ENCODE data around the gene ADSS1.

The ADSS1 gene

DNA sequence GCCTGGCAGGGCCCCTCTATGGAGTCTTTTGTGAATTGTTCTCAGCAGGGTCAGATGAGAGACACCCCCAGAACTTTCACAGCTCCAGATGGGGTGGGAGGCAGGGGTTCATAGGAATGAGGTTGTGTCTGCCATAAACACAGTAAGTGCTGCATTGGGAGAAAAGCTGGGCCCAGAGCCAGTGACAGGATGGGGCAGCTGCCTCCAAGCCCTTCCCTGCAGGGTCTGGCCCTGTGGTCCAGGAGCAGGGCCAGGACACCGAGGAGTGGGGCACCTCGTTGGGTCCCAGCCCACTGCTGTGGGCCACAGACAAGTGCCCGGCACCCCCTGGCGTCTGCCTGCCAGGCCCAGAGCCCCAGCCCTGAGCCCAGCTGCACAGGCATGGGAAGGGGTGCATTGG, 21.4 kb upstream of the ADSS1 start:
- TF ChIP-seq, protein P1, sequence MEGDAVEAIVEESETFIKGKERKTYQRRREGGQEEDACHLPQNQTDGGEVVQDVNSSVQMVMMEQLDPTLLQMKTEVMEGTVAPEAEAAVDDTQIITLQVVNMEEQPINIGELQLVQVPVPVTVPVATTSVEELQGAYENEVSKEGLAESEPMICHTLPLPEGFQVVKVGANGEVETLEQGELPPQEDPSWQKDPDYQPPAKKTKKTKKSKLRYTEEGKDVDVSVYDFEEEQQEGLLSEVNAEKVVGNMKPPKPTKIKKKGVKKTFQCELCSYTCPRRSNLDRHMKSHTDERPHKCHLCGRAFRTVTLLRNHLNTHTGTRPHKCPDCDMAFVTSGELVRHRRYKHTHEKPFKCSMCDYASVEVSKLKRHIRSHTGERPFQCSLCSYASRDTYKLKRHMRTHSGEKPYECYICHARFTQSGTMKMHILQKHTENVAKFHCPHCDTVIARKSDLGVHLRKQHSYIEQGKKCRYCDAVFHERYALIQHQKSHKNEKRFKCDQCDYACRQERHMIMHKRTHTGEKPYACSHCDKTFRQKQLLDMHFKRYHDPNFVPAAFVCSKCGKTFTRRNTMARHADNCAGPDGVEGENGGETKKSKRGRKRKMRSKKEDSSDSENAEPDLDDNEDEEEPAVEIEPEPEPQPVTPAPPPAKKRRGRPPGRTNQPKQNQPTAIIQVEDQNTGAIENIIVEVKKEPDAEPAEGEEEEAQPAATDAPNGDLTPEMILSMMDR (IDR thresholded peaks at IDR 0.05; ENCODE audit: low read depth, low read length), result no peak
- DNase-seq (ENCODE audit: extremely low read depth, low read depth), result no peak

DNA sequence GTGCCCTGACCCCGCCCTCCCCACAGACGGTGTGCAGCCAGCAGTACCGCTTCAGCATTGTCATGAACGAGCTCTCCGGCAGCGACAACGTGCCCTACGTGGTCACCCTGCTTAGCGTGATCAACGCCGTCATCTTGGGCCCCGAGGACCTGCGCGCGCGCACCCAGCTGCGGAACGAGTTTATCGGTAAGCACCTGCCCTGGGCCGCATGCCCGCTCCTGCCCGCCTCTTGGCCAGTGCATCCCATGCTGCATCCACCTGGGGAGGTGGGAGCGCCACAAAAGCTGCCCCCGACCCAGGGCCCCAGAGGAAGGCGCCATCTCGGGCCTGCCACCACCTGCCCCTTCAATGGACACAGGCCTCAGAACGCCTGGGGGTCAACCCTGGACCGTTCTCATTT, 20.8 kb upstream of the ADSS1 start:
- DNase-seq (ENCODE audit: extremely low read depth, low read depth), result no peak
- TF ChIP-seq, protein P1 (IDR thresholded peaks at IDR 0.05; ENCODE audit: low read depth, low read length), result no peak

DNA sequence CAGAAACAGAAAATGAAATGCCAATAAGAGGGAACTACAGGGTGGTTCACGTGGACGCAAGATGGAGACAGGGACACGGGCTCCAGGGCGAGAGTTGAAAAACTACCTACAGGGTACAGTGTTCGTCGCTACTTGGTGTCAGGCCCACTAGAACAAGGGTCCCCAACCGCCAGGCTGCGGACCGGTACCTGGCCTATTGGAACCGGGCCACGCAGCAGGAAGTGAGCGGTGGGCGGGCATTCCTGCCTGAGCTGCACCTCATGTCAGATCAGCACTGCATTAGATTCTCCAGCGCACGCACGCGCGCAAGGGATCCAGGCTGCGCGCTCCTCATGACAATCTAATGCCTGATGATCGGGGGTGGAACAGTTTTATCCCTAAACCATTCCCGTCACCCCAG, 19.8 kb upstream of the ADSS1 start:
- no peak for DNase-seq (ENCODE audit: extremely low read depth, low read depth)
- TF ChIP-seq, protein P1 (IDR thresholded peaks at IDR 0.05; ENCODE audit: low read depth, low read length), result no peak

DNA sequence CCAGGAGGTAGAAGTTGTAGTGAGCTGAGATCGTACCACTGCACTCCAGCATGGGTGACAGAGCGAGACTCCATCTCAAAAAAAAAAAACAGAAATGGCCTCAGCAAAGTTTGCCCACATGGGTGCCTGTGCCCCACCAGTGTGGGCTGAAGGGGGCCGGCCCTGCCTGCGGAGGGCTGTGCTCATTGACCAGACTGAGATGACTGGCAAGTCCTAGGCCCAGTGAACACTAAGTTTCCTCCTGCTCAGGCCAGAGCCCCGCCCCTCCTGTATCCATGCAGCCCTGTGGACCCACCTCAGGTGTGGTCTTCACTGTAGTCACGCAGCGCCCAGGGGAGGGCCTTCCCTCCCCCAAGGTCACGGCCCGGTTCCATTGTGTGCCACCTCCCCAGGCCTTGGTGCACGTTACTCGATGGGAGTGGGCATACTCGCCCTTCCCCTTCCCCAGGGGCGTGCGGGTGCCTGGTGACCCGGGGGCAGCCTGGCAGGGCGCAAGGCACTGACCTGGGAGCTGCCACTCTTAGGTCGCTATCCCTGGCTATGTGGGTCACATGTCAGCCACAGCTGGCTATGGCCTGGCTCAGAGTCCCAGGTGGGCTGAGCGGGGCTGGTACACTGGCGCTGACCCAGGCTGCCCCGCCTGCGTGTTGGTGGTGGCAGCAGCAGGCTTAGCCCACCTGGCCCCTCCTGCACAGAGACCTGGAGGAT, 18.5 kb upstream of the ADSS1 start:
- DNase-seq (ENCODE audit: extremely low read depth, low read depth), result no peak

DNA sequence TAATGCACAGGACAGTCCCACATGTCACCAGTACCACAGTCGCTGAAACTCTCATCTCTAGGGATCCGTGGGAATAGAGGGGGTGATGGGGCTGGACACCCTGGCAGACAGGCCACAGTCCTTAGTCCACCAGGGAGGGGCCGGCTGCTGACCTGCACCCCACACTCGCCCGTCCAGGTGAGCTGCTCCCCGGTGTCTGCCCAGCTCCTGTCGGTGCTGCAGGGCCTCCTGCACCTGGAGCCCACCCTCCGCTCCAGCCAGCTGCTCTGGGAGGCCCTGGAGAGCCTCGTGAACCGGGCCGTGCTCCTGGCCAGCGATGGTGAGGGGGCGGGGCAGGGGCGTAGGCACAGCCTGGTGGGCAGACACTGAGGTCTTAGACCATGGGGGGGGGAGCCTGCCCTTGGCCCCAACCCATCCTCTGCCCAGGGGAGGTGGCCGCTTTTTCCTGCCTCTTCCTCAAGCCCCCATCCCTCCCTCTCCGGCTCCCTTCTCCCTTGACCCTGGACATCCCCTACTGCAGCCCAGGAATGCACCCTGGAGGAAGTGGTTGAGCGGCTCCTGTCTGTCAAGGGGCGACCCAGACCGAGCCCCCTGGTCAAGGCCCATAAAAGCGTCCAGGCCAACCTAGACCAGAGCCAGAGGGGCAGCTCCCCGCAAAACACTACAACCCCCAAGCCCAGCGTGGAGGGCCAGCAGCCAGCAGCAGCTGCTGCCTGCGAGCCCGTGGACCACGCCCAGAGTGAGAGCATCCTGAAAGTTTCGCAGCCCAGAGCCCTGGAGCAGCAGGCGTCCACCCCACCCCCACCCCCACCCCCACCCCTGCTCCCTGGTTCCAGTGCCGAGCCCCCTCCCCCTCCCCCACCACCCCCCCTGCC, 17.1 kb upstream of the ADSS1 start:
- no peak for DNase-seq (ENCODE audit: extremely low read depth, low read depth)

More for the DNA sequence above, 18.5 kb upstream of the ADSS1 start:
- TF ChIP-seq, protein P1 (IDR thresholded peaks at IDR 0.05; ENCODE audit: low read depth, low read length), result no peak

DNA sequence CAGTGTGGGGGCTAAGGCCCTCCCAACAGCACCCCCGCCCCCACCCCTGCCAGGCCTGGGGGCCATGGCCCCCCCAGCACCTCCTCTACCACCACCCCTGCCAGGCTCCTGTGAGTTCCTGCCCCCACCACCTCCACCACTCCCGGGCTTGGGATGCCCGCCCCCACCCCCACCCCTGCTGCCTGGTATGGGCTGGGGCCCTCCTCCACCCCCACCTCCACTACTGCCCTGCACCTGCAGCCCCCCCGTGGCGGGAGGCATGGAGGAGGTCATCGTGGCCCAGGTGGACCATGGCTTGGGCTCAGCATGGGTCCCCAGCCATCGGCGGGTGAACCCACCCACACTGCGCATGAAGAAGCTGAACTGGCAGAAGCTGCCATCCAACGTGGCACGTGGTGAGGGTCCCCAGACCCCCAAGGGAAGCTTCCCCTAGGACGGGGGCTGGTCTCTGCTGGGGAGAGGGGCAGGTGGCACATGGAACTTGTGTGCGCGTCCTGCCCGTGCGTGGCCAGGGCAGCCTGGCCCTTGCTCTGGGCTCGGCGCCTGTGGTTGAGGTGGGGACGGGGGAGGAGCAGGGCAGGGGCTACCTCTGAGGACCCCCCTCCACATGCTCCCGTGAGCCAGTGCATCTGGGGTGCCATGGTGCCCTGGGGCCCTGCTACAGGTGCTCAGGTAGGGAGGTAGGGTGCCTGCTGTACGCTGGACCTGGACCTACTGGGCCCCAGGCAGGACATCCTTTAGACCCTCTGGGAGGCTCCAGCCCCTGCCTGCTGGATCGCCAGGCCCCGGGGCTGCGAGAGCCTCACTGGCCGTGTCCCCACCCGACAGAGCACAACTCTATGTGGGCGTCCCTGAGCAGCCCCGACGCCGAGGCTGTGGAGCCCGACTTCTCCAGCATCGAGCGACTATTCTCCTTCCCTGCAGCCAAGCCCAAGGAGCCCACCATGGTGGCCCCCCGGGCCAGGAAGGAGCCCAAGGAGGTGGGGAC, 16.1 kb upstream of the ADSS1 start:
- DNase-seq (ENCODE audit: extremely low read depth, low read depth), result no peak
- TF ChIP-seq, protein P1 (IDR thresholded peaks at IDR 0.05; ENCODE audit: low read depth, low read length), result no peak

More for the DNA sequence above, 17.1 kb upstream of the ADSS1 start:
- TF ChIP-seq, protein P1 (IDR thresholded peaks at IDR 0.05; ENCODE audit: low read depth, low read length), result no peak
